KOPT-K1 (cell line): ENCODE data around the gene FHIT.
"Not testable (repeated sequence)": the region's sequence is repeated elsewhere in the genome, so short reads cannot be mapped to it uniquely, and the experiment has no call there.

ENCODE experiments used
- H3K27ac ChIP-seq: fragments of 200-600 bp; sonication (generic); 2 replicates; pipeline ENCODE4 v1.5.1; 2016; ENCODE audit warnings: antibody characterized with exemption, mild to moderate bottlenecking, low read depth, low read length; ENCODE audit not compliant: poor library complexity, severe bottlenecking
- H3K36me3 ChIP-seq: fragments of 200-600 bp; sonication (generic); 2 replicates; pipeline ENCODE4 v1.5.1; 2017; ENCODE audit warnings: antibody characterized with exemption, mild to moderate bottlenecking, low read length, moderate library complexity; ENCODE audit not compliant: insufficient read depth
- H3K9me3 ChIP-seq: fragments of 200-600 bp; sonication (generic); 2 replicates; pipeline ENCODE4 v1.5.1; 2017; ENCODE audit warnings: antibody characterized with exemption, low read length, mild to moderate bottlenecking; ENCODE audit not compliant: insufficient read depth, poor library complexity, severe bottlenecking

The FHIT gene

DNA sequence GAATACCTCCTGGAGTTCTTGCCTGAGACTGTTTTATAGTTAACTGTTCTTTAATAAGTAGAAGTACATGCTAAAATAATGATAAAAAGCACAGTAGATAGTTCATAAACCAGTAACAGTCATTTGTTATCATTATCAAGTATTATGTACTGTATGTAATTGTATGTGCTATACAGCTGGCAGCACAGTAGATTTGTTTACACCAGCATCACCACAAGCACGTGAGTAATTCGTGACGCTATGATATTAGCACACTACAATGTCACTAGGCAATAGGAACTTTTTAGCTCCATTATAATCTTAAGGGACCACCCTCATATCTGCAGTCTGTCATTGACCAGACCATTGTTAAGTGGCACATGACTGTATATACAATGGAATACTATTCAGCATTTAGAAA is 534.7 kb downstream of the FHIT start:
- Histone ChIP-seq H3K27ac (no peak overlapping the region), H3K9me3 (no peaks in the 10 kb centered on the region), H3K36me3 (no peaks in the 10 kb centered on the region)

DNA sequence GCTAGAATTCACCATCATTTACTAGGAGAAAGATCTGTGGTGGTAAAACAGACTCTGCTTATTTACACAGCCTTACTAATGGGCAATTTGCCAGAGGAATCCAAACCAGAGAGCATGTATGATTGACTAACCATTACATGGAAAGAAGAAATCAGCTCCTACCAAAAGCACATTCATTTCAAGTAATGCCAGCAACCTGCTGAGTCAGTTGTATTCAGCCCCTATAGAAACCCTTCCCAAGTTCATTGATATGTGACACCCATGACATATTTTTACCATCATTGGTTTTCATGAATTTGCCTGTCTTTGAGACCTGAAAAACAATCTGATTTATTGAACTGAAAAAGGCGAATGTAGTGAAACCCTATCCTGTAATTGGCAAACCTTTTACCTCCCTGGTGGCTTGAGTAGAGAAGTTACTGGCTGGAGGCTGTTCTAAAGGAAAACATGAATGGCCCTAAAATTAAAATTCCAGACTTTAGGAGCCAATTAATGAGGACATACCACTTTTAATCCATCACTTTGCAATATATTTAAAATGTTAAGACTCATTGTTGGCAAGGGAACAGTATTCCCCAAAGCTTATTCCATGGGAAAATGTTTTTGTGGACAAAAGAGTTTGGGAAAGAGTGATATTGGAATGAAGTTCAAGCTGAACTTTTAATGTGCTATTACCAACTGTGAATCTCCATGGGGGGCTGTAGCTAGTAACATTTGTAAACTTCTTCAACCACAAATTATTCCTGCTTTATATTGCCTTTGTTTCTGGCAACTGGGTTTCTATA is 542.9 kb downstream of the FHIT start:
- Histone ChIP-seq H3K27ac (no peak overlapping the region), H3K36me3 (no peaks in the 10 kb centered on the region), H3K9me3 (no peaks in the 10 kb centered on the region)

DNA sequence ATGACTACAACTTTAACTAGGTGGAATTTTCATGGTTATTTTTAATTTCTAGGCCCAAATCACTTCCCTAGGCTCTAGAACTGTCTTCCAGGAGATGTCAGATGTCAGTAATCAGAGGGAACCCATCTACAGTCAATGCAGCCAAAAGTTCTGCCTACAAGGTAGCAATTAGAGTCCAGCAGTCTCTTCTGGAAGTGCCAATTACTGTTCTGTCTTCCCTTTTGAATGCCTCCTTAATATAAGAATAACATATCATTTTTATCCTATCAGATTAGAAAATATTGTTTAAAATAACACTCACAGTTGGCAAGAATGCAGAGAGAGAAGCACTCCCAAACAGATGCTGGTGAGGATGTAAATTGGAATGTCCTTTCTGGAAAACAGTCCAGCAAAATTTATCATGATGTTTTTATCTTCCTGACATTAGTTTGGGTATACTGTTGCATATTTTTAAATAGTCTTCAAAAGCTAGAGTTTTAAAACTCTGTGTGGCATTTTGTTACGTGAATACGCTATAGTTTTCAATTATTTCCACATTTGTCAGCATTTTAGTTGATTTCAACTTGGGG is 543.7 kb downstream of the FHIT start:
- Histone ChIP-seq H3K36me3 (no peaks in the 10 kb centered on the region), H3K9me3 (no peaks in the 10 kb centered on the region), H3K27ac (no peak overlapping the region)

DNA sequence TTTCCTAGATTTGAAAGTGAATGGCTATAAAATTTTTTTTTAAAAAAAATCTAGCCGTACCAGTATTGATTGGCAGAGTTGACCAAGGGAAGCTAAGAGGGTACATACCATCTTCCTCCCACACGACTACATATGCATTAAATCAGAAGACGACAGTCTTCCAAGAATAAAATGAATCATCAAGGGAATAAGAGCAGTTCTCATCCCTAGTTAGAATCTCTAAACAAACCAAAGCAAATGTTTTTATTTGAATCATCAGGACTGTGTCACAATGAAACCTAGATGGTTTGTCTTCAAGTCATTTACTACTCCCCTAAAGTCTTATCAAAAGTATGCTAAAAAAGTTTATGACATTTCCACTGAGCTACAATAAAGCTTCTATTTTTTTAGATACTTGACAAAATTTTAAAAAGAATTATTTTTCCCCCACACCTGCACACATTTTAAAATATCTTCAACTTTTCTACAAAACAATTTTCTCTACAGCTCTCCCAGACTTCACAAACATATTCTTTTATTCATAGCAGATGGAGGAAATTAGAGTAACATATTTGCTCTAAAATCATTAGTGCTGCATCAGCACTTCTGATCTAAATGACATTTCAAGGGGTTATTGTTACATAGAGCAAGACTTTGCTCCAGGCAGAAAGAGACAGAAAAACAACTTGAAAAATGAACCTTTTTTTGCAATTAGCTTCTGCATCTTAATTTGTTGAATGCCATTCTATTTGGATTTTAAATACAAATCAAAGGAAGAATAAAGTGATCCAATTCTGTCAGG is 547.1 kb downstream of the FHIT start:
- no peaks in the 10 kb centered on the region for H3K36me3 ChIP-seq
- H3K9me3 ChIP-seq = no peaks in the 10 kb centered on the region
- no peak overlapping the region for H3K27ac ChIP-seq

DNA sequence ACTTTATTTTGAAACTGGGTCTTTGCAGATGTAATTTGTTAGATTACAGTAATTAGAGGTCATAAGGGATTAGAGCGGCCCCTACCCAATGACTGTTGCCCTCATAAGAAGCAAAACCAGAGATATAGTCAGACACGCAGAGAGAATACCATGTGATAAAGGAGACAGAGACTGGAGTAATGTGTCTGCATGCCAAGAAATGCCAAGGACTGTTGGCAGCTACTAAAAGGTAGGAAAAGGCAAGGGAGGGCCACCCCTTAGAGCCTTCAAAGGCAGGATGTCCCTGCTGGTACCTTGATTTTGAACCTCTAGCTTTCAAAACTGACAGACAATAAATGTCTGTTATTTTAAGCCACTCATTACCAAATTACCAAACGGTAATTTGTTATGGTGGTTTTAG is 548.2 kb downstream of the FHIT start:
- no peaks in the 10 kb centered on the region for H3K36me3 ChIP-seq
- H3K9me3 ChIP-seq = no peaks in the 10 kb centered on the region
- no peak overlapping the region for H3K27ac ChIP-seq

DNA sequence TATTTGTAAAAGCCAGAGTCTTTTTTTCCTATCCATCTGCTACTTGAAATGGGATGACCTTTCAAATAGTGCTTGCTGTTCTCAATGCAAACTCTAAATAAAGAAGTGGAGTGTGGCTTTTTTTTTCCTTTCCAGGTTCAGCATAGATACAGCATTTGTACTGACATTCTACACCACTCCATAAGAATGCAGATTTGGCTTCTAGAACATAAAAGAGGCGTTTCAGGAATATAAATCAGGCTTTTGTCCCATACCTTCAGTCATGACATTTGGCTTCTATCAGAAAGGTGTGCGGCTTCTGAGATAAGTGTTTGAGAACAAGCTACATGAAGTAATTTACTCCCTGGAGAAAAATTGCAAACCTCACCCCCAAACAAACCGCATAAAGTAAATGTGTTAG is 553.1 kb downstream of the FHIT start:
- Histone ChIP-seq H3K36me3 (no peaks in the 10 kb centered on the region), H3K9me3 (no peaks in the 10 kb centered on the region), H3K27ac (no peak overlapping the region)

DNA sequence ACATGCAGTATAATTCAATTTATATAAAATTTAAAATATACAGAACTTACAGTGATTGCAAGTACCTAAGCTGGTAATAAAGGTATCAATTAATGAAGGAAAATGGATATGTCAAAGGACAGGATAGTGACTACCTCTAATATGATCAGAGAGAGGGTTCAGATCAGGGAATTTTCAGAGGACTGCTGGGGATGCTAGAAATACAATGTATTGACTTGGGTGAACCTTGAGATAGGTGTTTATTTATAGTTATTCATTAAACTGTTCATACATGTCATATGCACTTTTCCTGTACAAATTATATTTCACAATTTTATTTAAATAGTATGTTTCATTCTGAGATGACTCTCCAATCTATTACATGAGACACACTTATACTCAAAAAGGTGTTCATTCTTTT is 554.1 kb downstream of the FHIT start:
- no peak overlapping the region for H3K27ac ChIP-seq
- no peaks in the 10 kb centered on the region for H3K36me3 ChIP-seq
- H3K9me3 ChIP-seq = no peaks in the 10 kb centered on the region

DNA sequence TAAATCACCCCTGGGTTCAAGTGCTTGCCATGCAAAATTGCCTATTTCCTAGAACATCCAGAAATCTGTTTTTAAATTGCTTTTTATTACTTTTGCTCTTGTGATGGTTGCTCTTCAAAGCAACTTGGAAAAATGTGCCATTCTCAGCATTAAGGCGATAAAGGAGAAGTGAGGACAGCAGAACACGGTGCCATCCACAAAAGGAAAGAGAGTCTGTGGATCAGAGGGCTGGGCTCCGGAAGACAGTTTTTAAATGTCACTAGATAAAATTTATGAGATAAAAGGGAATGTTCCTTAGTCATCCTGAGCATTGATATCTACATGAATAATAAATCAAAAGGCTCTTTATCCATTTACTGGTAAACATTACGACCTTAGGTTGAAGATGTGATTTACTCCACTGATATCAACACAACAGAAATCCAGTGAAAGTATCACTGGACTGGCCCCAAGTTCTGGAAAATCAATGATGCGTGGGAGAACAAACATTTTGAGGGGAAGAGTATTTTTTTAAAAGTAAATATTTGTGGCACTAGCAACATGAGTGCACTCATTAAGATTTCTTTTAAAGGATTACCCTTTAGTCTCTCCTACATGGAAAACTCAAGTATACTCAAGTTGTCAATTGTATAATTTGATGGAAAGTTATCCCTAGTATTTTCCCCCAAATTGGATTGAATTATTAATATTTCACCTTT is 554.7 kb downstream of the FHIT start:
- H3K9me3 ChIP-seq = no peaks in the 10 kb centered on the region
- H3K27ac ChIP-seq = no peak overlapping the region
- no peaks in the 10 kb centered on the region for H3K36me3 ChIP-seq

DNA sequence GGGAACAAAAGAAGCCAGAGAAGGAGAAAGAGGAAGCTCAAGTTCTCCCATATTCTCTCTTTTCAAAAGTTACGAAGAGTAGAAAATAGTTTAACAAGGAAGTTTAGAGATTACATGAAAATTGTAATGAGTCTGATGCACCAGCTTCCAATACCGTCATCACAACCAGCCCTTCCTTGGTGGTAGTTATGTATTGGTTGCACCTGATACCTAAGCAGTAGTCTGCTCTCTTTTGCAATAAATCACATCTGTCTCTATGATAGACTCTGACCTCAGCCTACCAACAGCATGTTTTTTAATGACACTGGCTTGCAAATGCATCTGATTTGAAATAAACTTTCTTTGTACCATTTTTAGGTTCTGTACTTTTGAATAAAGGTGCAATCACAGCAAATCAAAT is 575.8 kb downstream of the FHIT start:
- H3K27ac ChIP-seq = no peak overlapping the region
- H3K36me3 ChIP-seq = no peaks in the 10 kb centered on the region
- no peaks in the 10 kb centered on the region for H3K9me3 ChIP-seq

DNA sequence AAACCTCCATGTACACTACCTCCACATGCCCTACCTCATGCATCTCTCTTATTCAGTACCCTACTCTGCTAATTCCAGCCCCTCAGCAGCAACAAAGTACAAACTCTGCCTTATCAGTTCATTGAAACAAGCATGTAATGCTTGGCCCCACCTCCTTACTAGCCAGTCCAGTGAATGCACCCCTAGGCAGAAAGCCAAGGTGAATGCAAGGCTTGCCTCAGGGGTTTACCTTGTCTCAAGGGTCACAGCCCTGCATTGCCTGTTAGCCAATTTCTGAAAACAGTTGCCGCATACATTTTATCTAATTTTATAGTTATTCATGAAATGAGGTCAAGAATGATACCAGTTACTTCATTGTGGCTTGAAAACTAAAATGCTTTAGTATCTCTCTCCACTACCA is 576.4 kb downstream of the FHIT start:
- H3K9me3 ChIP-seq = no peaks in the 10 kb centered on the region
- H3K36me3 ChIP-seq = no peaks in the 10 kb centered on the region
- H3K27ac ChIP-seq = no peak overlapping the region

DNA sequence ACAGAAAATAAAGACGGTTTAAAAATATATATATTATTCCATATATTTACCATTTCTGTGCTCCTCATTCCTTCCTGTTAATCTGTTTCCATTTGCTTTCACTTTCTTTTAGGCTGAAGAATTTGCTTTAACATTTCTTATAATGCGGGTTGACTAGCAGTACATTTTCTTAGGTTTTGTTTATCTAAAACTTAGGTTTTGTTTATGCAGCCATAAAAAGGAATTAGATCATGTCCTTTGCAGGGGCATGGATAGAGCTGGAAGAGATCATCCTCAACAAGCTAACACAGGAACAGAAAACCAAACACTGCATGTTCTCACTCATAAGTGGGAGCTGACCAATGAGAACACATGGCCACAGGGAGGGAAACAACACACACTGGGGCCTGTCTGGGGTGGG is 578.1 kb downstream of the FHIT start:
- Histone ChIP-seq H3K36me3 (no peaks in the 10 kb centered on the region), H3K9me3 (no peaks in the 10 kb centered on the region), H3K27ac (no peak overlapping the region)

DNA sequence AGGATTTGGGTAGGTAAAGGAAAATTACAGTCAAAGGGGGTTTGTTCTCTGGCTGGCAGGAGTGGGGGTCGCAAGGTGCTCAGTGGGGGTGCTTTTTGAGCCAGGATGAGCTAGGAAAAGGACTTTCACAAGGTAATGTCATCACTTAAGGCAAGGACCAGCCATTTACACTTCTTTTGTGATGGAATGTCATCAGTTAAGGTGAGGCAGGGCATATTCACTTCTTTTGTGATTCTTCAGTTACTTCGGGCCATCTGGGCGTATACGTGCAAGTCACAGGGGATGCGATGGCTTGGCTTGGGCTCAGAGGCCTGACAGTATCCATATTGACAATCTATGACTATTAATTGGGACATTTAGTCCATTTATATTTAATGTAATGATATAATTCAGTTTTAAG is 578.9 kb downstream of the FHIT start:
- H3K9me3 ChIP-seq, H3K27ac ChIP-seq, H3K36me3 ChIP-seq: not testable (repeated sequence)

DNA sequence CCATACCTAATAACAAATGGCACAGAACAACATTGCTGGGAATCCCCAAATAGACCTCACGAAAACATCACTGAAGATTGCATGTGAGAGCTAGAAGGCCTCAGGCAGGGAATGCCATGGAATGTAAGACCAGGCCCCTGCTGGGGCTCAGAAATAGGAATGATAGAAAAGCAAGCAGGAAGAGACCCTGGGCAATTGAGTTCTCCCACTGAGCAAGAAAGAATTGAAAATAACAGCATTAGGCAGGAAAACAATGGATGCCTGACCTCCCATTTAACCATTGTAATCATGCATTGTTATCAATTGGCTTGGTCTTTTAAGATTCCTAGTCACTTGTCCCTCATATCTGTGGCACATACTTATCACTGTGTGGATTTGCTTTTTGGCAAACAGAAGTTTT is 581.6 kb downstream of the FHIT start:
- Histone ChIP-seq H3K27ac (no peak overlapping the region), H3K9me3 (no peaks in the 10 kb centered on the region), H3K36me3 (no peaks in the 10 kb centered on the region)

DNA sequence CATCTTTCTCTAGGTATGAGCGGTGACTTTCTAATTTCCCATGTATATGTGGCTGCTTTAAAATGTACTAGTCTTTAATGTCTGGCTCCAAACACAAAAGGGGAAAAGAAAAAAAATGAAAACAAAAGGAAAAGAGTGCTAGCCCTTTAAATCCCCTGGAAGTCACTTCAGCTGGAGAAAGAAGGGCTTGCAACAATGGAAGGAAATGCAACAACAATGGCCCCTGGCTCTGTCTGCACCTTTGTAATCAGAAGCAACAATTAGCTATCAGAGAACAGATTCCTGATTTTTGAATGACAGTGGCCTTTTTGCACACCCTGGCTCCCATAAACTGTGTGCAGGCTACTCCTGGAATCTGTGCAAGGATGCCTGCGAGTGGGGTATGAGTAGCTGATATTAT is 591.2 kb downstream of the FHIT start:
- H3K9me3 ChIP-seq = peaks cover 13% of the 10 kb centered on the region
- H3K36me3 ChIP-seq = no peaks in the 10 kb centered on the region
- H3K27ac ChIP-seq = no peak overlapping the region

DNA sequence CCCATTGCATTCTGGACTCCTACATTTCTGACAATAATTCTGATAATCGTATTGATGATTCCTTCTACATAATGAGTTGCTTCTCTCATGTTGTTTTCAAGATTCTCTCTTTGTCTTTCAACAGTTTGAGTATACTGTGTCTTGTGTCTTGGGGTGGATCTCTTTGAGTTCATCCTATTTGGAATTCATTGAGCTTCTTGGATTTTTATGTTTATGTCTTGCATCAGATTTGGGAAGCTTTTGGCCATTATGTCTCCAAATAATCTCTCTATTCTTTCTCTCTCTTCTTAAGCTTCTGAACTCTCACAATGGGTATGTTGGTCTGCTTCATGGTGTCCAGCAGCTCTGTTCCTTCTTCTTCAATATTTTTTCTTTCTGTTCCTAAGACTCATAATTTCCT is 592.2 kb downstream of the FHIT start:
- H3K27ac ChIP-seq = no peak overlapping the region
- peaks cover 13% of the 10 kb centered on the region for H3K9me3 ChIP-seq
- no peaks in the 10 kb centered on the region for H3K36me3 ChIP-seq
